ENCODE data around the gene ZFP36L2.

Gene ZFP36L2

GRCh38 chr2:43226558-43226954 is at the start of gene ZFP36L2:
ZFP36L2 (minus strand) TSS chr2:43226606; CDS start chr2:43226315, 291 bp downstream.
- peak; percentile 86 to 97 for DNase-seq (ENCODE audit: low read depth in 2 of 2)

GRCh38 chr2:43274721-43275120 is 48.3 kb upstream of the ZFP36L2 start:
- DNase-seq (ENCODE audit: low read depth in 2 of 2) = no peak

- DNase-seq (ENCODE audit: low read depth in 2 of 2) = no peak
These were observed 47.6 kb upstream of the ZFP36L2 start for GRCh38 chr2:43274055-43274454.

- no peak for DNase-seq (ENCODE audit: low read depth in 2 of 2)
These were observed 47.1 kb upstream of the ZFP36L2 start for GRCh38 chr2:43273529-43273928.

- no peak for DNase-seq (ENCODE audit: low read depth in 2 of 2)
These were observed 44.7 kb upstream of the ZFP36L2 start for GRCh38 chr2:43270930-43271615.

GRCh38 chr2:43270461-43270860 is 44.1 kb upstream of the ZFP36L2 start:
- DNase-seq (ENCODE audit: low read depth in 2 of 2) = no peak

GRCh38 chr2:43269706-43270105 is 43.3 kb upstream of the ZFP36L2 start:
- DNase-seq (ENCODE audit: low read depth in 2 of 2) = no peak

- no peak for DNase-seq (ENCODE audit: low read depth in 2 of 2)
These were observed 42.7 kb upstream of the ZFP36L2 start for GRCh38 chr2:43269074-43269572.

GRCh38 chr2:43268066-43268953 is 41.9 kb upstream of the ZFP36L2 start:
- no peak for DNase-seq (ENCODE audit: low read depth in 2 of 2)

GRCh38 chr2:43267381-43267780 is 41.0 kb upstream of the ZFP36L2 start:
- DNase-seq (ENCODE audit: low read depth in 2 of 2) = no peak

- DNase-seq (ENCODE audit: low read depth in 2 of 2) = no peak
These were observed 40.3 kb upstream of the ZFP36L2 start for GRCh38 chr2:43266711-43267111.

GRCh38 chr2:43265421-43265820 is 39.0 kb upstream of the ZFP36L2 start:
- DNase-seq (ENCODE audit: low read depth in 2 of 2) = no peak

GRCh38 chr2:43265001-43265400 is 38.6 kb upstream of the ZFP36L2 start:
- no peak for DNase-seq (ENCODE audit: low read depth in 2 of 2)

GRCh38 chr2:43262951-43263350 is 36.5 kb upstream of the ZFP36L2 start:
- no peak for DNase-seq (ENCODE audit: low read depth in 2 of 2)

- no peak for DNase-seq (ENCODE audit: low read depth in 2 of 2)
These were observed 35.8 kb upstream of the ZFP36L2 start for GRCh38 chr2:43262239-43262638.

- DNase-seq (ENCODE audit: low read depth in 2 of 2) = no peak
These were observed 33.1 kb upstream of the ZFP36L2 start for GRCh38 chr2:43259512-43259911.

GRCh38 chr2:43258547-43259156 is 32.2 kb upstream of the ZFP36L2 start:
- no peak for DNase-seq (ENCODE audit: low read depth in 2 of 2)

GRCh38 chr2:43255296-43255910 is 29.0 kb upstream of the ZFP36L2 start:
- DNase-seq (ENCODE audit: low read depth in 2 of 2) = no peak

- DNase-seq (ENCODE audit: low read depth in 2 of 2) = no peak
These were observed 27.9 kb upstream of the ZFP36L2 start for GRCh38 chr2:43254331-43254730.

- no peak for DNase-seq (ENCODE audit: low read depth in 2 of 2)
These were observed 24.8 kb upstream of the ZFP36L2 start for GRCh38 chr2:43251171-43251731.

GRCh38 chr2:43250015-43250414 is 23.6 kb upstream of the ZFP36L2 start:
- no peak for DNase-seq (ENCODE audit: low read depth in 2 of 2)

- no peak for DNase-seq (ENCODE audit: low read depth in 2 of 2)
These were observed 22.2 kb upstream of the ZFP36L2 start for GRCh38 chr2:43248621-43249020.
